ENCODE data around the gene CARD8.
A peak's percentile ranks its signal among the peaks of the same experiment; 100 is the strongest.
"Not testable (repeated sequence)": the region's sequence is repeated elsewhere in the genome, so short reads cannot be mapped to it uniquely, and the experiment has no call there.

The CARD8 gene

DNA sequence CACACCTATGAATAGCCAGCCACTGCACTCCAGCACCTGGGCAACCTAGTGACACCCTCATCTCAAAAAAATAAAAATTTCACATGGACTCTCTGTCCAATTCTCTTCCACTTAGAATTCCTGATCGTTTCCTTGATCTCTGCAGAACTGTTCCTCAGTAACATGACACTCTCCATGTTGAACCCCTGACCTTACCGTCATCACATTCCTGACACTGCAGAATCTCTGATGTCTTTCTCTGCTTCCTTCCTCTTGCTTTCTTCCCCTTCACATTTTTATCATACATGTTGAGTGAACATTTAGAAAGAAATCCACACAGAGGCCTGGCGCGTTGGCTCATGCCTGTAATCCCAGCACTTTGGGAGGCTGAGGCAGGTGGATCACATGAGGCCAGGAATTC lies 29.2 kb upstream of the CARD8 start:
- H3K4me3 ChIP-seq (ENCODE audit: low read depth, low read length): no peak overlapping the region
- TF ChIP-seq, protein P1, sequence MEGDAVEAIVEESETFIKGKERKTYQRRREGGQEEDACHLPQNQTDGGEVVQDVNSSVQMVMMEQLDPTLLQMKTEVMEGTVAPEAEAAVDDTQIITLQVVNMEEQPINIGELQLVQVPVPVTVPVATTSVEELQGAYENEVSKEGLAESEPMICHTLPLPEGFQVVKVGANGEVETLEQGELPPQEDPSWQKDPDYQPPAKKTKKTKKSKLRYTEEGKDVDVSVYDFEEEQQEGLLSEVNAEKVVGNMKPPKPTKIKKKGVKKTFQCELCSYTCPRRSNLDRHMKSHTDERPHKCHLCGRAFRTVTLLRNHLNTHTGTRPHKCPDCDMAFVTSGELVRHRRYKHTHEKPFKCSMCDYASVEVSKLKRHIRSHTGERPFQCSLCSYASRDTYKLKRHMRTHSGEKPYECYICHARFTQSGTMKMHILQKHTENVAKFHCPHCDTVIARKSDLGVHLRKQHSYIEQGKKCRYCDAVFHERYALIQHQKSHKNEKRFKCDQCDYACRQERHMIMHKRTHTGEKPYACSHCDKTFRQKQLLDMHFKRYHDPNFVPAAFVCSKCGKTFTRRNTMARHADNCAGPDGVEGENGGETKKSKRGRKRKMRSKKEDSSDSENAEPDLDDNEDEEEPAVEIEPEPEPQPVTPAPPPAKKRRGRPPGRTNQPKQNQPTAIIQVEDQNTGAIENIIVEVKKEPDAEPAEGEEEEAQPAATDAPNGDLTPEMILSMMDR (conservative IDR thresholded peaks at IDR 0.05; ENCODE audit: low read depth, low read length): no peak
- DNase-seq (ENCODE audit: low read depth): peak; percentile 53

DNA sequence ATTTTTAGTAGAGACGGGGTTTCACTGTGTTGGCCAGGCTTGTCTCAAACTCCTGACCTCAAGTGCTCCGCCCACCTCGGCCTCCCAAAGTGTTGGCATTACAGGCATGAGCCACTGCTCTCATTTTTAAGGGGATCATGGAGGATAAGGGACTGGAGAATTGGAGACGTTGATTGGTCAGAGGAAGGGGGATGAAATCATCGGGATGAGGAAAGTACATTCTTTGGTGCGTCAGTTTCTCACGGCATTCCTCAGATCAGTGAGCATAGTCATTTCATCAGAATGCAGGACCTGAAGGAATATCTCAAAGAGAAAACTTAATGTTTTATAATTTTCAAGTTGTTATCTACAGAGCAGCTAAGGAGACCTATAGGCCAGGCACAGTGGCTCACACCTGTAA lies 28.2 kb upstream of the CARD8 start:
- TF ChIP-seq, protein P1 (conservative IDR thresholded peaks at IDR 0.05; ENCODE audit: low read depth, low read length): no peak
- peak; percentile 94 for DNase-seq (ENCODE audit: low read depth)
- H3K4me3 ChIP-seq (ENCODE audit: low read depth, low read length): no peak overlapping the region

DNA sequence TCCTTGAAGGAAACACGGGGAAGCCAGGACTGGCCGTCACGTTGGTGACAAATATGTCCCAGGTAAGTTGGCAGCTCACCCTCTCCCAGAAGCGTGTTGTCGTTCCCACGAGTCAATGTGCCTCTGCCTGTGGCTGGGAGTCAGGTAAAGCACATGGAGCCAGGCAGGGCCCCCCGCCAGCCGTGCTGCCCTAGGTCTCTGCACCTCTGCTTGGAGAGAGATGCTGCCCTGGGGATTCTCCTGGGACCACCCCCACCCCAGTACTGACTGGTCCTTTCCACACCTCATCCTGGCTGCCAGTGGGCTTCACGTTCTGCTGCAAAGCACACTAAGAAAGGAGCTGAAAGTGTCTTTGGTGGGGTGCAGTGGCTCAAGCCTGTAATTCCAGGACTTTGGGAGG lies 24.0 kb upstream of the CARD8 start:
- TF ChIP-seq, protein P1 (conservative IDR thresholded peaks at IDR 0.05; ENCODE audit: low read depth, low read length): no peak
- H3K4me3 ChIP-seq (ENCODE audit: low read depth, low read length): no peak overlapping the region
- no peak for DNase-seq (ENCODE audit: low read depth)

DNA sequence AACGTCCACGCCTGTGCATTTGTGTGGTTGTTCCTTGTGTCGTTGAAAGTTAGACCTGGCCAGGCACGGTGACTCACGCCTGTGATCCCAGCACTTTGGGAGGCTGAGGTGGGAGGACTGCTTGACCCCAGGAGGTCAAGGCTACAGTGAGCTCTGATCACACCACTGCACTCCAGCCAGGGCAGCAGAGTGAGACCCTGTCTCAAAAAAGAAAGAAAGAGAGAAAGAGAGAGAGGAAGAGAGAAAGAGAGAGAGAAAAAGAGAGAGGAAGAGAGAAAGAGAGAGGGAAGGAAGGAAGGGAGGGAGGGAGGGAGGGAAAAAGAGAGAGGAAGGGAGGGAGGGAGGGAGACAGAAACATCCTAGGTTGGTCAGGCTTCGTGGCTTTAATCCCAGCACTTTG lies 19.2 kb upstream of the CARD8 start:
- H3K4me3 ChIP-seq (ENCODE audit: low read depth, low read length): no peak overlapping the region
- no peak for DNase-seq (ENCODE audit: low read depth)
- TF ChIP-seq, protein P1 (conservative IDR thresholded peaks at IDR 0.05; ENCODE audit: low read depth, low read length): no peak

DNA sequence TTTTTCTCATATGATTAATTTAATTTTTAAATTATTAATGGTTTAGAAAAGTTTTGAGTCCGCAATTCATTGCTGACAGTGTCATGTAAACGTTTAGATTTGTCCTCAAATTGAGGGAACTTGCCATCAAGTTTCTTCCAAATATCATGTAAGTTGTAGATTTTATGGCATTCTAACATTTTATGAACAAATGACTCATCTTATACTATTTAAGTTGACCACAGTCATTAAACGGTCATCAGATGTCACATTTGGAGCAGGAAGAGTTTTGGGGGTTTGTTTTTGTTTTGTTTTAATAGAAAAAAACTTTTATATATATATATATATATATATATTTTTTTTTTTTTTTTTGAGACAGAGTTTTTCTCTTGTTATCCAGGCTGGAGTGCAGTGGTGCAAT lies 18.5 kb upstream of the CARD8 start:
- no peak for DNase-seq (ENCODE audit: low read depth)
- TF ChIP-seq, protein P1 (conservative IDR thresholded peaks at IDR 0.05; ENCODE audit: low read depth, low read length): no peak
- H3K4me3 ChIP-seq (ENCODE audit: low read depth, low read length): no peak overlapping the region

DNA sequence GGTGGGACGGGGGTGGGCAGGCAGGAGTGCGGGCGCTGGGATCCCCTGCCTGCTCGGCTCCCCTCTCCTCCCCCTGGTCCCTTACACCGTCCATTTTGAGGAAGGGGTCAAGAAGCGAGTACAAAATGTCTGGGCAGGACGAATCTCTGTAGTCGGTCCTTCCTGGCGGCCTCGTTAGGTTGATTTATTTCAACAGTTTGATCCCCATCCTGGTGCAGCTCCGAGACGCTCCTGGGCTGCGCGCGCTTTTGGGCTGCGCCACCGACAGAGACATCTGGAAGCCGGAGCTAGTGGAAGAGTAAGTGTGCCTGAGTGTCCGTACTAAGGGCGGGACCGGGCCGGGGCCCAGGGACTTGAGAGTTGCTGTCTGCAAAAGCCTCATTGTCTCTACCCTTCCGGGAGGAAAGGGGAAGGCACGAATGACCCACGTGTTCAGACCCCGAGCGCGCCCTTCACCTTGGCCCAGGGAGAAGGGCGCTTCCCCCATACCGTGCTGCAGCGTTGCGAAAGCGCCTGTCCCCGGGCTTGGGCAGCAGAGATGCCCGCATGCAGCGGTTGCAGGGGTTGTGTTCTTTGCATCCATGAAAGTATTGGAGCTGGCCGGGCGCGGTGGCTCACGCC lies 15.9 kb upstream of the CARD8 start:
- TF ChIP-seq, protein P1 (conservative IDR thresholded peaks at IDR 0.05; ENCODE audit: low read depth, low read length): no peak
- peak; percentile 45 for DNase-seq (ENCODE audit: low read depth)
- H3K4me3 ChIP-seq (ENCODE audit: low read depth, low read length): peak overlapping the region; percentile 53

DNA sequence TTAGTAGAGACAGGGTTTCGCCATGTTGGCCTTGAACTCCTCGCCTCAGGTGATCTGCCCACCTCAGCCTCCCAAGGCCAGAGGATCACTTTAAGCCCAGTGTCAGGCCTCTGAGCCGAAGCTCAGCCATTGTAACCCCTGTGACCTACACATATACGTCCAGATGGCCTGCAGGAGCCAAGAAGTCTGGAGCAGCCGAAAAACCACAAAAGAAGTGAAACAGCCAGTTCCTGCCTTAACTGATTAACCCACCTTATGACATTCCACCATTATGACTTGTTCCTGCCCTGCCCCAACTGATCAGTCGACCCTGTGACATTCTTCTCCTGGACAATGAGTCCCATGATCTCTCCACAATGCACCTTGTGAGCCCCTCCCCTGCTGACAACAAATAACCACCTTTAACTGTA lies 13.9 kb upstream of the CARD8 start:
- H3K4me3 ChIP-seq (ENCODE audit: low read depth, low read length); DNase-seq (ENCODE audit: low read depth): not testable (repeated sequence)

DNA sequence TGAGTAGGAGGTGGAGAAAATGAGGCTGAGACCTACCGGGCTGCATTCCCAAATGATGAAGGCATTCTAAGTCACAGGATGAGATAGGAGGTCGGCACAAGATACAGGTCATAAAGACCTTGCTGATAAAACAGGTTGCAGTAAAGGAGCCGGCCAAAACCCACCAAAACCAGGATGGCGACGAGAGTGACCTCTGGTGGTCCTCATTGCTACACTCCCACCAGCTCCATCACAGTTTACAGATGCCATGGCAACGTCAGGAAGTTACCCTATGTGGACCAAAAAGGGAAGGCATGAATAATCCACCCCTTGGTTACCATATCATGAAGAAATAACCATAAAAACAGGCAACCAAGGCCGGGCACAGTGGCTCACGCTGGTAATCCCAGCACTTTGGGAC lies 9.6 kb upstream of the CARD8 start:
- not testable (repeated sequence) for H3K4me3 ChIP-seq (ENCODE audit: low read depth, low read length); DNase-seq (ENCODE audit: low read depth)

DNA sequence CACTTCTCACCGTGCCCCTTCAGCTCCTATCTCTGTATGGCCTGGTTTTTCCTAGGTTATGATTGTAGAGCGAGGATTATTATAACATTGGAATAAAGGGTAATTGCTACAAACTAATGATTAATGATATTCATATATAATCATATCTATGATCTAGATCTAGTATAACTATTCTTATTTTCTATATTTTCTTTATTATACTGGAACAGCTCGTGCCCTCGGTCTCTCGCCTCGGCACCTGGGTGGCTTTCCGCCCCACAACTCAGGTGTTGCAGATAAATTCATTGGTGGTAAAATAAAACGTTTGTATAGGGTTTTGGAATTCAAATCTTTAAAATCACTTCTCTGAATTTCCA lies 4.6 kb upstream of the CARD8 start:
- not testable (repeated sequence) for DNase-seq (ENCODE audit: low read depth); H3K4me3 ChIP-seq (ENCODE audit: low read depth, low read length)

DNA sequence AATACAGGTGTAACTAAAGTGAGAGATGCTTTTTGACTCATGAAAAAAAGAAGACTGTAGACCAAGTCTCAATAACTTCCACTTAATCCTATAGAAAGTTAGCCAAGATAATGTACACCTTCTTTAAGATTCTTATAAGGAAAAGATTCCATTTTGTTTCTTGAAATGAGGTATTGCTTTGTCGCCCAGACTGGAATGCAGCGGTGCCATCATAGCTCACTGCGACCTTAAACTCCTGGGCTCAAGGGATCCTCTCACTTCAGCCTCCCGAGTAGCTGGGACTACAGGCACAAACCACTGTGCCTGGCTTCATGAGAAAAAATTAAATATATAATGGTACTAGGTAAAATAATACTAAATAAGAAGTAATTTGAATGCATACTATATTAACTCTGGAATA lies 3.3 kb upstream of the CARD8 start:
- H3K4me3 ChIP-seq (ENCODE audit: low read depth, low read length); DNase-seq (ENCODE audit: low read depth): not testable (repeated sequence)
